Fibroblast of skin of back (primary cell): Measurements from ENCODE around the gene ELAC2.

Experiments used
- DNase-seq: peaks from one replicate; pipeline ENCODE4 v3.0.0-alpha.2; 2013

ELAC2 gene

GRCh38 chr17:12947047-12947446 lies 70.8 kb downstream of the ELAC2 start:
- no peak for DNase-seq
